CD4-positive, alpha-beta T cell treated with Interleukin-10 for 1 hour (primary cell): ENCODE measurements around the gene ABCC11.
A peak's percentile ranks its signal among the peaks of the same experiment; 100 is the strongest.
"Not testable (repeated sequence)": the region's sequence is repeated elsewhere in the genome, so short reads cannot be mapped to it uniquely, and the experiment has no call there.

Source experiments
- DNase-seq: peaks from one replicate; pipeline ENCODE4 v3.0.0-alpha.2; 2020

The ABCC11 gene

GRCh38 chr16:48244863-48245195, 2.5 kb downstream of the ABCC11 start:
- DNase-seq, result no peak

- peak; percentile 93 for DNase-seq
Observed at GRCh38 chr16:48244080-48244862, 3.1 kb downstream of the ABCC11 start, which contains the start of gene LONP2. Gene LONP2, plus strand, starts transcription at chr16:48244300. Its CDS starts 89 bp downstream, at chr16:48244389.

GRCh38 chr16:48240147-48240546, 7.2 kb downstream of the ABCC11 start:
- not testable (repeated sequence) for DNase-seq

- no peak for DNase-seq
Observed at GRCh38 chr16:48236286-48236685, 11.1 kb downstream of the ABCC11 start.

DNA sequence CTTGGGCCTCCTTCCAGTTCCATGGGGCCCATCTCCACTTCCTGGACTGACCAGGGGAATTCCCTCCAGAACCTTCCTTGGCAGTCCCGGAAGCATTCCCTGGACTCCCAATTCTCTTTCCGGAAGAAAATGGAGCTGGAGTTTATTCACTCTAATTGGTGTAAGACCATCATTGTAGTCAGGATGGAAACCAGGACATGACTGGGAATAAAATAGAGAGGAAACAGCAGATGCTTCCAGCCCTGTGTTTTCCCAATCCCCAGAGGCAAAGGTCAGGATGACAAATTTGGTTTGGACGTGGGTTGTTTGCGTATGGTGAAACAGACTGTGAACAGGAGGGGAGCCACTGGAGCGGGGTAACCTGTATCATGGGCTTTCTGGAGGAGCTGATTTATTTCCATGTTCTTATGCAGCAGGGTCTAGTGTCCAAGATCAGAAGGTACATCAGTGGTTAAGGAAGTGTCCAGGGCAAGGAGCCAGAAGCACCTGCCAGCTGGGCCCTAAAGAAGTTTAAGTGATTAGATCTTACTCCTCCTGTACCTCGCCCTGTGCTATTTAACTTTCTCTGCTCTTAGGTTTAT, 11.7 kb downstream of the ABCC11 start:
- no peak for DNase-seq

DNA sequence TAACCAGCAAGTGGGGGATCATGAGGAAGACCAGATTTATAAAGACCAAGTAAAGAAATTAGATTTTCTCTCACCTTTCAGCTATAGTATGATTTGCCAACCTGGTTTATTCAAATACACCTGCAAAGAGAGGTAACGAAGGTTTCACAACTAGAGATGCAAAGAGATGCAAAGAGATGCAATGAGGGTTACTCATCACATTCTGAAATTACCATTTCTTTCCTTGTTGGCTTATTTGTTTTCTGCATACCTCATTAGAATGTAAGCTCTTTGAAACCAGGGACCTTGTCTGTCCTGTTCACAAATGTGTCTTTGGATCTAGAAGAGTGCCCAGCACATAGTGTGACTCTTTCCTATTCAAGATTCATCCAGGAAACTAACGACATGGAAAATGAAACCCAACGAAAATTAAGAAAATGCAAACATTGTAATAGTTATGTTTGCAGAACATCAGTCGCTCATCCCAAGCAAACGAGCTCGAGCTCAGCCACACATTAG, 12.2 kb downstream of the ABCC11 start:
- no peak for DNase-seq

DNA sequence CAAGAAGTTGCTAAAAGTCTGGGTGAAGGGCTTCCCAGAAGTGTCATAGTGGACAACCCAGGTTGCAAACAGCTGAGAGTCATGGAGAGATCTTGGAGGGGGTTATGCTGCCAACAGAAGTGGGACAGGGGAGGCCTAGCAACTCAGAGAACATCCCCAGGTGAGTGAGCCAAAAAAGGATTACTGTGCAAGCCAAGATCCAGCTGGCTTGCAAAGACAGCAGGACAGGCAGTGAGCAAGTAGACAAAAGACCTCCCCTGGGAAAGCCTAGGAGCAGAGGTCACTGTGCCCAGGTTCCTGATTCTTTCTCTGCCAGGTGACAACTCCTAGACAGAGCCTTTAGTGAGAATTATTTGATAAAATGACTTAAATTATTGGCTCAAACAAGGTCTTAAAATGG, 12.7 kb downstream of the ABCC11 start:
- DNase-seq, result no peak

- DNase-seq, result no peak
Observed at GRCh38 chr16:48232493-48233040, 14.8 kb downstream of the ABCC11 start.

GRCh38 chr16:48231727-48232492, 15.4 kb downstream of the ABCC11 start:
- peak; percentile 17 for DNase-seq

GRCh38 chr16:48225456-48225855, 21.9 kb downstream of the ABCC11 start:
- no peak for DNase-seq

DNA sequence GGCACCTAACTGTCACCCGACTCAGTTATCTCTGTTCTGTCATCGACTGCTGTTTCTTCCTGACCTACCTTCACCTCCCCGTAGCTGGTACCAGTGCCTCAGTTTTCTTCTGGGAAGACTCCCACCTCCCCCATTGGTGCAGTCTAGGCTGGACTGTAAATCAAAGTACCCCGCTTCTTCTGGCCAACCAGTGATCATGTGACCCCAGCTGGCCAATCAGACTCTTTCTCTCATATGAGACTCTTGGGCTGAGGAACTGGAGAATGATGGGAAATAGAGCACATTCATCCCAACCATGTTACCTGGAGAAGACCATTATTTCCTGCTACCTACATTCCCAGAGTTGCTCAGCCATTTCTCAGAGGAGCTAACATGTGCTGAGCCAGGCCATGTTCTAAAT, 23.8 kb downstream of the ABCC11 start:
- DNase-seq, result no peak

DNA sequence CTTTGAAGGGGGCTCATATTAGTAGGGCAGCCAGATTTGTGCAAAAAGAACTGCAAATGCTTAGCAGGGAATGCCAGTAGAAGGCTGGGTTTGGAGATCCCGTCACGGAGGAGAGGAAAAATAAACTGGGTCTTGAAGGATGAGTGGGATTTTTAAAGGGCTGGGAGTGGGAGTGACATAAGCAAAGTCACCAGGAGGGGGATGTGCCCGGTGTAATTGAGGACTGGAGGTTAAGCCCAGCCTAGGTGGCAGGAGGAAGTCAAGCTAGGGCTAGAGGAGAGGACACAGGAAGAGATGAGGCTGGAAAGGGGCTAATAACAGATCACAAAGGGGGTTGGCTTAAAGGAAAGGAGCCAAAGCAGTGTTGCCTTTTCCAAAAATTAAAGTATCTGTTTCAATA, 26.4 kb downstream of the ABCC11 start:
- DNase-seq, result no peak

DNA sequence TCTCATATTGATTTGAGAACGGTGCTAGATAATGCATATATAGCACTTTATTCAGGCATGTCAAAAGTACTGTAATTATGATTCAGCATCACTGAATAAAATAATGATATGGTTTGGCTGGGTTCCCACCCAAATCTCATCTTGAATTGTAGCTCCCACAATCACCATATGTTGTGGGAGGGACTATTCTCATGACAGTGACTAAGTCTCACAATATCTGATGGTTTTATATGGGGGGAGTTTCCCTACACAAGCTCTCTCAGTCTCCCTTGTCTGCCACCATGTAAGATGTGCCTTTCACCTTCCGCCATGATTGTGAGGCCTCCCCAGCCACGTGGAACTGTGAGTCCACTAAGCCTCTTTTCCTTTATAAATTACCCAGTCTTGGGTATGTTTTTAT, 28.9 kb downstream of the ABCC11 start:
- DNase-seq, result no peak

DNA sequence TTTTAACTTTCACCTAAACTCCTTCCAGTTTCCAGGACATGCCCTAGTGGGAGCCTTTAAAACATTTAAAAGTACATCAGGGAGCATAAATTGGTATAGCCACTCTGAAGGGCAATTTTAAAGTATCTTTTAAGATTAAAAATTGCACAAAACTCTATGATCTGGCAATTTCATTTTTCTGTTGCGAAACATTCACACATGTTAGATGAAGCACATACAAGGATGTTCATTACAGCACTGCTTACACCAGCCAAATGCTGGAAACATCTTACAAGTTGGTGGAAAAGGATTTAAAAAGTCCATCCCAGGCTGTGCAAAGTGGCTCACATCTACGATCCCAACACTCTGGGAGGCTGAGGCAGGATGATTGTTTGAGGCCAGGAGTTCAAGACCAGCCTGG, 29.6 kb downstream of the ABCC11 start:
- no peak for DNase-seq

DNA sequence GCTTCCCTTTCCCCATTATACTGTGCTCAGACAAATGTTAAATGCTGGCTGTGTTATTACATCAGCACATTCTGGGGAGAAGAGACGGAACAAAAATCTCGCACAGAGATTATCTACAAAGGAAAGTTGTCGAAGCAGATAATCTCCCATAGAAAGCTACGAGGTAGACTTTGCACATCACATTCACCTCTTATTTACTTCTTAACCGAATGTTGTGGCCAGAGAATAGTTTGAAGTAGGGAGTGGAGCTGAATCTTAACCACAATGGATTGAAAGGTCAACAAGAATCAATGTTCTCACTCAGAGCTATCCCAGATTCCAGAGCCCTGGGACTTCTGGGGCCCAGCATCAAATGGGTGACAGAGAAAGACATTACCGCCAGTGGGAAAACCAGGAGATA, 31.6 kb downstream of the ABCC11 start:
- DNase-seq, result no peak

DNA sequence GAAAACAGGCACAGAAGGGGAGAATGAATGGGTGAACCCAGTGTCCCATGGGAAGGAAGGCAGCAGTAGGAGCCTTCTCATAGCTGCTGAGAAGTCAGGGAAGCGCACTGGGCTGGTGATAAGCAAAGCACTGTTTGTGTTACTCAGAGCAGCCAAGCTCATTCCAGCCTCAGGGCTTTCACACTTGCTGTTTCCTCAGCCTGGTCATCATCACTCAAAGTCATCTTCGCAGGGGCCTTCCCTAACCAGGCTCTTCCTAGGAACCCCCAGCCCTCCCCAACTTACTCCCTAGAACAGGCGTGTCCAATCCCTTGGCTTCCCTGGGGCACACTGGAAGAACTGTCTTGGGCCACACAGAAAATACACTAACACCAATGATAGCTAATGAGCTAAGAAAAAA, 35.3 kb downstream of the ABCC11 start:
- DNase-seq, result no peak

GRCh38 chr16:48210747-48211146, 36.6 kb downstream of the ABCC11 start:
- no peak for DNase-seq

DNA sequence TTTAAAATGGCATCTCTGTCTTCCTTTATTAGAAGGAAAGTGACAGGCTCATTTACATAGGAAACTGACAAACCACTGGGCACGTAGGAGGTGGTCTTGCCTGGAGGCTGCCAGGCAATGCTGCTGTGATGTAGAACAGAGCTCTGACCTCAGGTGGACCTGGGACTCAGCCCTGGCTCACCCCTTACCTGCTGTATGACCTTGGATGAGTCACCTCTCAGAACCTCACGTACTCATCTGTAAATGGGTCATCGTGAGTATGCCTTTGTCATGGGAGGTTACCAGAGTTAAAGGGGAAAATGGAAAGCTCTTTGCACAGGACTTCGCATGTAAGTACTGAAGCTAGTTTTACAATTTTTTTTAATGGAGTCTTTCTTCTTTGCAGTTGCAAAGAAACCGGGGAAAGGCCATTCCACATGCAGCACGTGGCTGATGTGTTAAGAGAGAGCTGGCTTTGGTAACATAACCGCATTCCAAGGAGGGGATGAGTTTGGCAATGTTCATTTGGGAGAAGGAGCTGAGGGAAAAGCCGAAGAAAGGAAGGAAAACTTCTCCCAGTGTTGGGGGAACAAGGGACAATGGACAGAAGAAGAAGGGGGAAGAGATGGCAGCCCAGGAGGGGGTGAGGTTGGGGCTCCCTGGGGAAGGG, 40.6 kb downstream of the ABCC11 start:
- no peak for DNase-seq

GRCh38 chr16:48204825-48205151, 42.6 kb downstream of the ABCC11 start:
- no peak for DNase-seq

- no peak for DNase-seq
Observed at GRCh38 chr16:48203974-48204824, 43.1 kb downstream of the ABCC11 start.

GRCh38 chr16:48201515-48202201, 45.7 kb downstream of the ABCC11 start:
- no peak for DNase-seq

DNA sequence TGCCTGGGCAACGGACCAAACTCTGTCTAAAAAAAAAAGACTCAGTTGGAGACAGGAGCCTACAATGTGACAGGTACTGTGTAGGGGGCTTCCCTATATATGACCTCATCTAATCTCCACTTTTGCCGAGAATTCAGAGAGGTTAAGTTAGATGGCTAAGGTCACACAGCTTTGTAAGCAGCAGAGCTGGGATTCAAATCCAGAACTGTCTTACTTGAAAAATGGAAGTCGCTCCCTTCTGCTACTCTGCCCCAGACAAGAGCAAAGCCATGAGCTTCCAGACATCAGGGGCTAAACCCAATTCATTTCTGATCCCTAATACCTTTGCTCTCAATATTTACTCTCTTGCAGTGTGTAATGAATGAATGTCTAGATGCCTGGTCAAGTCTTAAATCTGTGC, 50.0 kb downstream of the ABCC11 start:
- no peak for DNase-seq
